HCT116 (cell line): ENCODE measurements around the gene DIP2C. TPM values are rescaled to one million over a fixed set of nuclear protein-coding genes. Genes with fewer than 3 reads are reported as not detected.

ENCODE experiments used
- ATAC-seq: fragments of 200-7000 bp; cut with Tn5 transposase; 2 replicates; pipeline ENCODE4 v1.9.1; 2020; ENCODE audit warnings: mild to moderate bottlenecking, moderate library complexity
- BruUV-seq: library from RNA; stranded (reverse); fragments of 400-500 nt; replicated peaks from 2 replicates; lab custom pipeline; 2021; lab: Mats Ljungman, UMichigan
- CTCF ChIA-PET: fragments of 300-600 bp; sonication (Branson Sonifier 250); formaldehyde crosslinking; loops from one replicate; lab custom pipeline; 2021; ENCODE audit warnings: antibody characterized with exemption; lab: Charles Lee
- POLR2A ChIA-PET: fragments of 300-600, 350-600 bp; sonication (Branson Sonifier 250); formaldehyde crosslinking; loops from one replicate; lab custom pipeline; 2021; ENCODE audit warnings: antibody characterized with exemption; lab: Charles Lee
- RAD21 ChIA-PET, 2 experiments: fragments of 300-600 bp; sonication (Branson Sonifier 250); formaldehyde crosslinking; loops; one replicate each; lab custom pipeline; 2023; ENCODE audit warnings: low total read pairs in 2 of 2; ENCODE audit not compliant: uncharacterized antibody in 2 of 2, unreplicated experiment in 2 of 2, low non-redundant PET in 1 of 2; lab: Charles Lee
- DNase-seq: peaks from one replicate; pipeline ENCODE4 v3.0.0-alpha.2; 2010; ENCODE audit warnings: low read depth, low spot score
- H2AFZ ChIP-seq: fragments of 200-600 bp; shearing (Covaris generic), sonication (generic); 2 replicates; pipeline ENCODE4 v1.6.1; 2017; ENCODE audit warnings: low read depth, mixed run types, mixed read lengths, antibody characterized with exemption, low read length; ENCODE audit not compliant: poor library complexity, severe bottlenecking
- H3K27ac ChIP-seq: 2 replicates; pipeline ENCODE4 v1.5.1; 2012; ENCODE audit warnings: low read depth, low read length
- H3K27me3 ChIP-seq: fragments of 200-600 bp; sonication (generic); 2 replicates; pipeline ENCODE4 v1.6.1; 2016; ENCODE audit warnings: mixed run types, low read length, mixed read lengths; ENCODE audit not compliant: insufficient read depth
- H3K36me3 ChIP-seq, 2 experiments: fragments of 200-500 bp in 1 of 2; fragments of 200-600 bp in 1 of 2; sonication (Bioruptor generic) in 1 of 2; sonication (generic) in 1 of 2; 2 replicates each; pipeline versions ENCODE4 v1.5.1 to v1.6.1; 2014 to 2016; ENCODE audit warnings: low read length in 2 of 2, inconsistent platforms in 1 of 2, mixed read lengths in 1 of 2, mixed run types in 1 of 2; ENCODE audit not compliant: insufficient read depth in 2 of 2, control insufficient read depth in 1 of 2
- H3K4me1 ChIP-seq, 2 experiments: fragments of 200-600 bp in 1 of 2; sonication (generic) in 1 of 2; 2 replicates each; pipeline versions ENCODE4 v1.5.1 to v1.6.1; 2012 to 2017; ENCODE audit warnings: low read length in 2 of 2, inconsistent platforms in 1 of 2, mild to moderate bottlenecking in 1 of 2, mixed read lengths in 1 of 2, mixed run types in 1 of 2, moderate library complexity in 1 of 2; ENCODE audit not compliant: insufficient read depth in 2 of 2, control insufficient read depth in 1 of 2
- H3K4me2 ChIP-seq: fragments of 200-600 bp; sonication (generic); 2 replicates; pipeline ENCODE4 v1.6.1; 2017; ENCODE audit warnings: mixed run types, low read length, mixed read lengths
- H3K4me3 ChIP-seq, 2 experiments: fragments of 200-600 bp in 1 of 2; sonication (generic) in 1 of 2; replicated peaks in 1 of 2; 2 replicates each; pipeline ENCODE4 v1.5.1; 2011 to 2016; ENCODE audit warnings: low read length in 2 of 2, control low read depth in 1 of 2, low read depth in 1 of 2, mild to moderate bottlenecking in 1 of 2, mixed read lengths in 1 of 2, mixed run types in 1 of 2
- H3K79me2 ChIP-seq: fragments of 200-600 bp; sonication (generic); 2 replicates; pipeline ENCODE4 v1.6.1; 2017; ENCODE audit warnings: mild to moderate bottlenecking, mixed run types, low read length, moderate library complexity, mixed read lengths; ENCODE audit not compliant: insufficient read depth
- H3K9ac ChIP-seq: fragments of 200-600 bp; sonication (generic); 2 replicates; pipeline ENCODE4 v1.6.1; 2016; ENCODE audit warnings: low read length, mixed read lengths
- H3K9me2 ChIP-seq: fragments of 200-600 bp; sonication (generic), shearing (Covaris generic); 2 replicates; pipeline ENCODE4 v1.6.1; 2017; ENCODE audit warnings: mixed run types, mild to moderate bottlenecking, moderate library complexity; ENCODE audit not compliant: insufficient read depth
- H3K9me3 ChIP-seq, 2 experiments: fragments of 200-500 bp in 1 of 2; fragments of 200-600 bp in 1 of 2; sonication (Bioruptor generic) in 1 of 2; sonication (generic) in 1 of 2; 2 replicates each; pipeline ENCODE4 v1.6.1; 2014 to 2017; ENCODE audit warnings: low read length in 2 of 2, mixed read lengths in 2 of 2, inconsistent platforms in 1 of 2, low read depth in 1 of 2, mild to moderate bottlenecking in 1 of 2, mixed run types in 1 of 2, moderate library complexity in 1 of 2; ENCODE audit not compliant: control insufficient read depth in 1 of 2, insufficient read depth in 1 of 2
- H4K20me1 ChIP-seq: fragments of 200-600 bp; sonication (generic), shearing (Covaris generic); 2 replicates; pipeline ENCODE4 v1.6.1; 2017; ENCODE audit warnings: mixed run types, mild to moderate bottlenecking, moderate library complexity; ENCODE audit not compliant: insufficient read depth
- ATF3 ChIP-seq: IDR thresholded peaks from 2 replicates; pipeline ENCODE4 v1.6.1; 2012
- CBX3 ChIP-seq: IDR thresholded peaks from 2 replicates; pipeline ENCODE4 v1.6.1; 2012; ENCODE audit warnings: low read depth
- CEBPB ChIP-seq: IDR thresholded peaks from 2 replicates; pipeline ENCODE4 v1.6.1; 2012; ENCODE audit warnings: low read depth
- EGR1 ChIP-seq: IDR thresholded peaks from 2 replicates; pipeline ENCODE4 v1.6.1; 2012; ENCODE audit warnings: low read depth
- EZH2 ChIP-seq: fragments of 200-600 bp; sonication (generic); IDR thresholded peaks from 2 replicates; pipeline ENCODE4 v1.6.1; 2017; ENCODE audit warnings: antibody characterized with exemption, mixed run types
- EZH2phosphoT487 ChIP-seq: fragments of 200-600 bp; IDR thresholded peaks from 2 replicates; pipeline ENCODE4 v1.6.1; 2018; ENCODE audit warnings: antibody characterized with exemption, borderline replicate concordance
- FOSL1 ChIP-seq: IDR thresholded peaks from 2 replicates; pipeline ENCODE4 v1.6.1; 2012; ENCODE audit warnings: low read depth
- JUND ChIP-seq: IDR thresholded peaks from 2 replicates; pipeline ENCODE4 v1.6.1; 2012
- MAX ChIP-seq: IDR thresholded peaks from 2 replicates; pipeline ENCODE4 v1.6.1; 2012
- POLR2A ChIP-seq: IDR thresholded peaks from 2 replicates; pipeline ENCODE4 v1.7.0; 2011; ENCODE audit warnings: borderline replicate concordance; ENCODE audit not compliant: insufficient read depth, insufficient read length; ENCODE audit errors: extremely low read depth
- RAD21 ChIP-seq: IDR thresholded peaks from 2 replicates; pipeline ENCODE4 v1.6.1; 2012; ENCODE audit warnings: low read depth, mild to moderate bottlenecking
- SIN3A ChIP-seq: IDR thresholded peaks from 2 replicates; pipeline ENCODE4 v1.6.1; 2012; ENCODE audit warnings: low read depth
- SRF ChIP-seq: IDR thresholded peaks from 2 replicates; pipeline ENCODE4 v1.6.1; 2012; ENCODE audit warnings: low read depth
- TCF7L2 ChIP-seq: IDR thresholded peaks from 2 replicates; pipeline ENCODE4 v1.7.0; 2011; ENCODE audit warnings: borderline replicate concordance, inconsistent platforms; ENCODE audit not compliant: insufficient read depth, insufficient read length; ENCODE audit errors: extremely low read depth
- YY1 ChIP-seq: IDR thresholded peaks from 2 replicates; pipeline ENCODE4 v1.6.1; 2011; ENCODE audit warnings: low read length, low read depth, moderate library complexity, mild to moderate bottlenecking; ENCODE audit not compliant: insufficient replicate concordance; ENCODE audit errors: extremely low read depth
- ZBTB33 ChIP-seq: IDR thresholded peaks from 2 replicates; pipeline ENCODE4 v1.6.1; 2011; ENCODE audit warnings: mild to moderate bottlenecking, low read length, moderate library complexity; ENCODE audit not compliant: insufficient replicate concordance; ENCODE audit errors: extremely low read depth
- ZFX ChIP-seq: fragments of 450-650 bp; IDR thresholded peaks from 2 replicates; pipeline ENCODE4 v1.6.1; 2017
- ZNF274 ChIP-seq: fragments of 200-500 bp; sonication (Bioruptor generic); IDR thresholded peaks from 2 replicates; pipeline ENCODE4 v1.6.1; 2014; ENCODE audit warnings: mild to moderate bottlenecking, low read depth, low read length, inconsistent platforms
- intact Hi-C: fragments of 100-400 bp; cut with micrococcal nuclease; formaldehyde crosslinking; loops from 2 replicates; pipeline ENCODE4 v1.10.0; 2022
- total RNA-seq: library from RNA; stranded (reverse); gene quantifications from one replicate; pipeline ENCODE4 v1.2.1, GENCODE V29; 2021; ENCODE audit not compliant: unreplicated experiment
- TF ChIP-seq, protein P1 (sequence below), 3 experiments: fragments of 200-600 bp in 1 of 3; sonication (generic) in 1 of 3; IDR thresholded peaks in 2 of 3; conservative IDR thresholded peaks in 1 of 3; 2 replicates each; pipeline ENCODE4 v1.5.1; 2012 to 2017; ENCODE audit warnings: low read depth in 2 of 3, low read length in 2 of 3, antibody characterized with exemption in 1 of 3, borderline replicate concordance in 1 of 3, control low read depth in 1 of 3, mild to moderate bottlenecking in 1 of 3, mixed read lengths in 1 of 3, mixed run types in 1 of 3, moderate library complexity in 1 of 3; ENCODE audit not compliant: insufficient read depth in 1 of 3
- TF ChIP-seq, protein P2 (sequence below): IDR thresholded peaks from 2 replicates; pipeline ENCODE4 v1.6.1; 2012; ENCODE audit warnings: low read depth

The DIP2C gene
- total RNA-seq, 1 experiment from 2014 or later: 15.4 TPM

- Histone ChIP-seq H4K20me1 (no peaks in the 10 kb centered on the region), H3K36me3 (no peaks in the 10 kb centered on the region), H3K4me1 (no peaks in the 10 kb centered on the region), H3K27me3 (no peaks in the 10 kb centered on the region), H3K9me2 (no peaks in the 10 kb centered on the region), H3K4me2 (no peak overlapping the region), H3K27ac (no peak overlapping the region), H3K9me3 (no peaks in the 10 kb centered on the region), H3K9ac (no peak overlapping the region), H3K4me3 (no peak overlapping the region)
- CTCF ChIA-PET: no interaction called here
- BruUV-seq: no TSS peak
- ATAC-seq (no peak), DNase-seq (no peak)
- RAD21 ChIA-PET: no interaction called here
- intact Hi-C loops: no loop called here
- POLR2A ChIA-PET: no interaction called here
- no peak for TF ChIP-seq RAD21
- no peak for TF ChIP-seq TCF7L2
- TF ChIP-seq EZH2: no peak
- TF ChIP-seq ZBTB33: no peak
- no peak for TF ChIP-seq CBX3
- TF ChIP-seq ATF3: no peak
- TF ChIP-seq EGR1: no peak
- TF ChIP-seq, protein P1, sequence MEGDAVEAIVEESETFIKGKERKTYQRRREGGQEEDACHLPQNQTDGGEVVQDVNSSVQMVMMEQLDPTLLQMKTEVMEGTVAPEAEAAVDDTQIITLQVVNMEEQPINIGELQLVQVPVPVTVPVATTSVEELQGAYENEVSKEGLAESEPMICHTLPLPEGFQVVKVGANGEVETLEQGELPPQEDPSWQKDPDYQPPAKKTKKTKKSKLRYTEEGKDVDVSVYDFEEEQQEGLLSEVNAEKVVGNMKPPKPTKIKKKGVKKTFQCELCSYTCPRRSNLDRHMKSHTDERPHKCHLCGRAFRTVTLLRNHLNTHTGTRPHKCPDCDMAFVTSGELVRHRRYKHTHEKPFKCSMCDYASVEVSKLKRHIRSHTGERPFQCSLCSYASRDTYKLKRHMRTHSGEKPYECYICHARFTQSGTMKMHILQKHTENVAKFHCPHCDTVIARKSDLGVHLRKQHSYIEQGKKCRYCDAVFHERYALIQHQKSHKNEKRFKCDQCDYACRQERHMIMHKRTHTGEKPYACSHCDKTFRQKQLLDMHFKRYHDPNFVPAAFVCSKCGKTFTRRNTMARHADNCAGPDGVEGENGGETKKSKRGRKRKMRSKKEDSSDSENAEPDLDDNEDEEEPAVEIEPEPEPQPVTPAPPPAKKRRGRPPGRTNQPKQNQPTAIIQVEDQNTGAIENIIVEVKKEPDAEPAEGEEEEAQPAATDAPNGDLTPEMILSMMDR (IDR thresholded peaks at IDR 0.05 in 2 of 3, conservative IDR thresholded peaks at IDR 0.05 in 1 of 3; ENCODE audit: borderline replicate concordance in 1 of 3, insufficient read depth in 1 of 3, low read depth in 2 of 3, low read length in 2 of 3): no peak
- TF ChIP-seq, protein P2, sequence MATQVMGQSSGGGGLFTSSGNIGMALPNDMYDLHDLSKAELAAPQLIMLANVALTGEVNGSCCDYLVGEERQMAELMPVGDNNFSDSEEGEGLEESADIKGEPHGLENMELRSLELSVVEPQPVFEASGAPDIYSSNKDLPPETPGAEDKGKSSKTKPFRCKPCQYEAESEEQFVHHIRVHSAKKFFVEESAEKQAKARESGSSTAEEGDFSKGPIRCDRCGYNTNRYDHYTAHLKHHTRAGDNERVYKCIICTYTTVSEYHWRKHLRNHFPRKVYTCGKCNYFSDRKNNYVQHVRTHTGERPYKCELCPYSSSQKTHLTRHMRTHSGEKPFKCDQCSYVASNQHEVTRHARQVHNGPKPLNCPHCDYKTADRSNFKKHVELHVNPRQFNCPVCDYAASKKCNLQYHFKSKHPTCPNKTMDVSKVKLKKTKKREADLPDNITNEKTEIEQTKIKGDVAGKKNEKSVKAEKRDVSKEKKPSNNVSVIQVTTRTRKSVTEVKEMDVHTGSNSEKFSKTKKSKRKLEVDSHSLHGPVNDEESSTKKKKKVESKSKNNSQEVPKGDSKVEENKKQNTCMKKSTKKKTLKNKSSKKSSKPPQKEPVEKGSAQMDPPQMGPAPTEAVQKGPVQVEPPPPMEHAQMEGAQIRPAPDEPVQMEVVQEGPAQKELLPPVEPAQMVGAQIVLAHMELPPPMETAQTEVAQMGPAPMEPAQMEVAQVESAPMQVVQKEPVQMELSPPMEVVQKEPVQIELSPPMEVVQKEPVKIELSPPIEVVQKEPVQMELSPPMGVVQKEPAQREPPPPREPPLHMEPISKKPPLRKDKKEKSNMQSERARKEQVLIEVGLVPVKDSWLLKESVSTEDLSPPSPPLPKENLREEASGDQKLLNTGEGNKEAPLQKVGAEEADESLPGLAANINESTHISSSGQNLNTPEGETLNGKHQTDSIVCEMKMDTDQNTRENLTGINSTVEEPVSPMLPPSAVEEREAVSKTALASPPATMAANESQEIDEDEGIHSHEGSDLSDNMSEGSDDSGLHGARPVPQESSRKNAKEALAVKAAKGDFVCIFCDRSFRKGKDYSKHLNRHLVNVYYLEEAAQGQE: no peak
- TF ChIP-seq MAX: no peak
- TF ChIP-seq YY1: no peak
- TF ChIP-seq POLR2A: no peak
- no peak for TF ChIP-seq CEBPB
- no peak for TF ChIP-seq JUND
- no peak for TF ChIP-seq EZH2phosphoT487
- TF ChIP-seq FOSL1: no peak
- TF ChIP-seq ZNF274: no peak
- no peak for TF ChIP-seq SRF
- no peak for TF ChIP-seq SIN3A
- TF ChIP-seq ZFX: no peak
- TF ChIP-seq, all 23 proteins: peak for 0
- H2AFZ ChIP-seq: no peak overlapping the region
- no peaks in the 10 kb centered on the region for H3K79me2 ChIP-seq
Measured at GRCh38 chr10:552679-553078, 136.8 kb downstream of the DIP2C start.
